Panc1 (cell line): ENCODE results near the gene RIMBP2. TPM values are rescaled to one million over a fixed set of nuclear protein-coding genes. Genes with fewer than 3 reads are reported as not detected.
A peak's percentile ranks its signal among the peaks of the same experiment; 100 is the strongest.

Experiments used
- ATAC-seq: fragments of 200-7000 bp; cut with Tn5 transposase; 2 replicates; pipeline ENCODE4 v1.9.1; 2020; ENCODE audit warnings: mild to moderate bottlenecking, moderate library complexity
- BruUV-seq: library from RNA; stranded (reverse); fragments of 400-500 nt; replicated peaks from 2 replicates; lab custom pipeline; 2021; lab: Mats Ljungman, UMichigan
- CTCF ChIA-PET: fragments of 300-600 bp; sonication (Branson Sonifier 250); formaldehyde crosslinking; loops from one replicate; lab custom pipeline; 2022; ENCODE audit warnings: antibody characterized with exemption; lab: Charles Lee
- POLR2A ChIA-PET: fragments of 300-600 bp; sonication (Branson Sonifier 250); formaldehyde crosslinking; loops from one replicate; lab custom pipeline; 2022; ENCODE audit warnings: antibody characterized with exemption; lab: Charles Lee
- DNase-seq: peaks from one replicate; pipeline ENCODE4 v3.0.0-alpha.2; 2010; ENCODE audit warnings: low read depth, low spot score
- H3K27ac ChIP-seq: 2 replicates; pipeline ENCODE4 v1.5.1; 2011; ENCODE audit warnings: mild to moderate bottlenecking, low read length, inconsistent platforms
- H3K27me3 ChIP-seq: fragments of 200-500 bp; sonication (Bioruptor generic); 2 replicates; pipeline ENCODE4 v1.6.0; 2014; ENCODE audit warnings: low read length, inconsistent platforms; ENCODE audit not compliant: control insufficient read depth, insufficient read depth
- H3K36me3 ChIP-seq: fragments of 200-500 bp; sonication (Bioruptor generic); 2 replicates; pipeline ENCODE4 v1.5.1; 2014; ENCODE audit warnings: inconsistent platforms, mild to moderate bottlenecking, low read length, moderate library complexity; ENCODE audit not compliant: control insufficient read depth, insufficient read depth
- H3K4me1 ChIP-seq: 2 replicates; pipeline ENCODE4 v1.5.1; 2011; ENCODE audit warnings: inconsistent platforms, mild to moderate bottlenecking, low read length, moderate library complexity; ENCODE audit not compliant: control insufficient read depth, insufficient read depth
- H3K4me3 ChIP-seq, 2 experiments: 2 replicates each; pipeline ENCODE4 v1.5.1; 2011 to 2012; ENCODE audit warnings: low read depth in 2 of 2, low read length in 2 of 2, mild to moderate bottlenecking in 2 of 2, inconsistent platforms in 1 of 2, moderate library complexity in 1 of 2
- H3K9me3 ChIP-seq: fragments of 200-500 bp; sonication (Bioruptor generic); 2 replicates; pipeline ENCODE4 v1.5.1; 2014; ENCODE audit warnings: low read depth, mild to moderate bottlenecking, inconsistent platforms, low read length, moderate library complexity; ENCODE audit not compliant: control insufficient read depth, insufficient read depth
- CTCF ChIP-seq: fragments of 450-650 bp; IDR thresholded peaks from 2 replicates; pipeline ENCODE4 v1.5.1; 2017; ENCODE audit warnings: mild to moderate bottlenecking
- POLR2AphosphoS5 ChIP-seq: IDR thresholded peaks from 2 replicates; pipeline ENCODE4 v1.6.1; 2012; ENCODE audit warnings: mild to moderate bottlenecking, low read depth, low read length, moderate library complexity
- REST ChIP-seq, 2 experiments: IDR thresholded peaks; 2 replicates each; pipeline ENCODE4 v1.6.1; 2011 to 2012; ENCODE audit warnings: low read depth in 2 of 2, control low read depth in 1 of 2, low read length in 1 of 2, mild to moderate bottlenecking in 1 of 2, moderate library complexity in 1 of 2; ENCODE audit not compliant: insufficient read depth in 1 of 2
- SIN3A ChIP-seq: IDR thresholded peaks from 2 replicates; pipeline ENCODE4 v1.6.1; 2012; ENCODE audit warnings: low read depth, mild to moderate bottlenecking, low read length, moderate library complexity, borderline replicate concordance; ENCODE audit not compliant: insufficient read depth
- TCF7L2 ChIP-seq: IDR thresholded peaks from 2 replicates; pipeline ENCODE4 v1.6.1; 2011; ENCODE audit warnings: mild to moderate bottlenecking, low read depth, low read length, inconsistent platforms
- in situ Hi-C: cut with HindIII; loops from 2 replicates; pipeline ENCODE4 v1.10.0; 2016; ENCODE audit warnings: low sequenced_read_pairs, low pct_unique_long_range_greater_than_20kb
- intact Hi-C: fragments of 100-400 bp; cut with micrococcal nuclease; formaldehyde crosslinking; loops from one replicate; pipeline ENCODE4 v1.10.0; 2022; ENCODE audit not compliant: unreplicated experiment
- total RNA-seq: library from RNA; stranded (reverse); gene quantifications from one replicate; pipeline ENCODE4 v1.2.1, GENCODE V29; 2021; ENCODE audit not compliant: unreplicated experiment

RIMBP2 gene
- total RNA-seq, 1 experiment from 2014 or later: not detected

- in situ Hi-C loops (no loop called here), intact Hi-C loops (no loop called here)
- no peak overlapping the region for H3K27ac ChIP-seq
- H3K27me3 ChIP-seq: no peaks in the 10 kb centered on the region
- TF ChIP-seq TCF7L2 (no peak), POLR2AphosphoS5 (no peak), REST (IDR thresholded peaks at IDR 0.05; ENCODE audit: insufficient read depth in 1 of 2, low read depth in 2 of 2, low read length in 1 of 2) (no peak), SIN3A (no peak), CTCF (no peak)
- H3K4me3 ChIP-seq: no peak overlapping the region
- no peaks in the 10 kb centered on the region for H3K4me1 ChIP-seq
- ChIA-PET CTCF (no interaction called here), POLR2A (no interaction called here)
- no TSS peak for BruUV-seq
- H3K36me3 ChIP-seq: no peaks in the 10 kb centered on the region
- ATAC-seq (no peak), DNase-seq (no peak)
- H3K9me3 ChIP-seq: no peaks in the 10 kb centered on the region
Measured at GRCh38 chr12:130764073-130764472, 48.0 kb upstream of the RIMBP2 start.

GRCh38 chr12:130762319-130762675 lies 46.2 kb upstream of the RIMBP2 start:
- BruUV-seq: no TSS peak

More at GRCh38 chr12:130762319-130762675, 46.2 kb upstream of the RIMBP2 start:
- TF ChIP-seq REST (IDR thresholded peaks at IDR 0.05; ENCODE audit: insufficient read depth in 1 of 2, low read depth in 2 of 2, low read length in 1 of 2): no peak
- TF ChIP-seq SIN3A: no peak
- TF ChIP-seq POLR2AphosphoS5: no peak
- TF ChIP-seq CTCF: no peak
- TF ChIP-seq TCF7L2: no peak
- ChIA-PET POLR2A (interaction anchor here (0.7 kb wide), 1 partner anchor 55 kb away, joined by 5 read pairs; no protein-coding TSS in a partner anchor), CTCF (no interaction called here)
- intact Hi-C loops (no loop called here), in situ Hi-C loops (no loop called here)
- ATAC-seq: peak; percentile 3; the same call in 1 of the 2 replicates
- H3K9me3 ChIP-seq: no peaks in the 10 kb centered on the region
- no peak overlapping the region for H3K27ac ChIP-seq
- H3K36me3 ChIP-seq: no peaks in the 10 kb centered on the region
- no peak overlapping the region for H3K4me3 ChIP-seq
- no peaks in the 10 kb centered on the region for H3K4me1 ChIP-seq
- no peaks in the 10 kb centered on the region for H3K27me3 ChIP-seq
- no peak for DNase-seq
